HepG2 (cell line): ENCODE measurements around the gene EPHX1. TPM values are rescaled to one million over a fixed set of nuclear protein-coding genes. Genes with fewer than 3 reads are reported as not detected.

ENCODE experiments used
- CTCF ChIP-seq: sonication (generic); formaldehyde crosslinking; IDR thresholded peaks from 2 replicates; pipeline ENCODE4 v1.5.0; 2020; ENCODE audit warnings: mild to moderate bottlenecking, missing genetic modification reagents, moderate library complexity
- DBP ChIP-seq: sonication (generic); formaldehyde crosslinking; IDR thresholded peaks from 2 replicates; pipeline ENCODE4 v1.4.0; 2020; ENCODE audit warnings: missing genetic modification reagents; ENCODE audit errors: not compliant biosample characterization
- ELF4 ChIP-seq: sonication (generic); formaldehyde crosslinking; IDR thresholded peaks from 2 replicates; pipeline ENCODE4 v1.5.0; 2020; ENCODE audit warnings: missing genetic modification reagents, mild to moderate bottlenecking, moderate library complexity, borderline replicate concordance
- GFI1 ChIP-seq: sonication (generic); formaldehyde crosslinking; IDR thresholded peaks from 2 replicates; pipeline ENCODE4 v1.5.0; 2020; ENCODE audit warnings: missing genetic modification reagents, mild to moderate bottlenecking, borderline replicate concordance
- HNF4A ChIP-seq: sonication (generic); formaldehyde crosslinking; IDR thresholded peaks from 2 replicates; pipeline ENCODE4 v1.4.0; 2020; ENCODE audit warnings: missing genetic modification reagents
- JDP2 ChIP-seq: sonication (generic); formaldehyde crosslinking; IDR thresholded peaks from 2 replicates; pipeline ENCODE4 v1.8.1; 2022; ENCODE audit warnings: missing genetic modification reagents, borderline replicate concordance
- NFKB2 ChIP-seq: sonication (generic); formaldehyde crosslinking; IDR thresholded peaks from 2 replicates; pipeline ENCODE4 v1.4.0; 2020; ENCODE audit warnings: missing genetic modification reagents, borderline replicate concordance
- NPAS2 ChIP-seq: sonication (generic); formaldehyde crosslinking; IDR thresholded peaks from 2 replicates; pipeline ENCODE4 v1.8.0; 2022; ENCODE audit warnings: mild to moderate bottlenecking, missing genetic modification reagents, borderline replicate concordance
- SNAPC2 ChIP-seq: sonication (generic); formaldehyde crosslinking; IDR thresholded peaks from 2 replicates; pipeline ENCODE4 v1.8.1; 2022; ENCODE audit warnings: mild to moderate bottlenecking, missing genetic modification reagents
- ZBTB3 ChIP-seq: sonication (generic); formaldehyde crosslinking; IDR thresholded peaks from 2 replicates; pipeline ENCODE4 v1.4.0; 2020; ENCODE audit warnings: low read depth, mild to moderate bottlenecking, moderate library complexity, missing genetic modification reagents, borderline replicate concordance
- ZFP37 ChIP-seq: sonication (generic); formaldehyde crosslinking; IDR thresholded peaks from 2 replicates; pipeline ENCODE4 v1.4.0; 2020; ENCODE audit warnings: missing genetic modification reagents, borderline replicate concordance
- ZNF142 ChIP-seq: sonication (generic); formaldehyde crosslinking; IDR thresholded peaks from 2 replicates; pipeline ENCODE4 v1.4.0; 2020; ENCODE audit warnings: missing genetic modification reagents
- ZNF331 ChIP-seq: sonication (generic); formaldehyde crosslinking; IDR thresholded peaks from 2 replicates; pipeline ENCODE4 v1.4.0; 2020; ENCODE audit warnings: missing genetic modification reagents
- ZNF510 ChIP-seq: sonication (generic); formaldehyde crosslinking; IDR thresholded peaks from 2 replicates; pipeline ENCODE4 v1.4.0; 2020; ENCODE audit warnings: low read depth, mild to moderate bottlenecking, missing genetic modification reagents
- ZNF530 ChIP-seq: sonication (generic); formaldehyde crosslinking; IDR thresholded peaks from 2 replicates; pipeline ENCODE4 v1.5.0; 2020; ENCODE audit warnings: low read depth, mild to moderate bottlenecking, missing genetic modification reagents
- ZNF639 ChIP-seq: conservative IDR thresholded peaks from 2 replicates; pipeline ENCODE4 v1.6.1; 2018; ENCODE audit warnings: missing genetic modification reagents
- ZNF704 ChIP-seq: sonication (generic); formaldehyde crosslinking; IDR thresholded peaks from 2 replicates; pipeline ENCODE4 v1.8.1; 2023; ENCODE audit warnings: mild to moderate bottlenecking, inconsistent platforms, moderate library complexity, missing genetic modification reagents, borderline replicate concordance
- polyA plus RNA-seq, 8 experiments: library from polyadenylated mRNA; depleted of rRNA in 3 of 8; stranded (reverse) in 7 of 8; unstranded in 1 of 8; fragments of >200 nt; fragmentation: Illumina TruSeq in 4 of 8; extraction: Trizol in 4 of 8; gene quantifications; 2 replicates each; pipeline versions ENCODE4 v1.2.1 to v1.2.3, GENCODE V29; 2011 to 2016; ENCODE audit warnings: low read depth in 4 of 8, missing spikeins in 1 of 8, mixed read lengths in 1 of 8; ENCODE audit not compliant: insufficient read depth in 1 of 8
- total RNA-seq, 5 experiments: library from RNA; depleted of rRNA; stranded (reverse); fragments of >200 nt; fragmentation: Illumina TruSeq; extraction: Trizol; gene quantifications; 2 replicates each; pipeline ENCODE4 v1.2.3, GENCODE V29; 2016; ENCODE audit warnings: low read depth in 1 of 5

The EPHX1 gene
- total and polyA plus RNA-seq, 2 of the 13 experiments (the other 11 are each of a cell fraction or from before 2014, with no cell fraction given): 27.7 to 36.5 TPM

GRCh38 chr1:225825078-225825477 lies 15.2 kb downstream of the EPHX1 start (continued):
- TF ChIP-seq ZNF704 (CRISPR knock-in tag): no peak
- peak; percentile 96 for TF ChIP-seq HNF4A (CRISPR knock-in tag)
- TF ChIP-seq CTCF (CRISPR knock-in tag): no peak
- TF ChIP-seq ELF4 (CRISPR knock-in tag): no peak
- TF ChIP-seq ZFP37 (CRISPR knock-in tag): no peak
- no peak for TF ChIP-seq ZNF639 (CRISPR knock-in tag)
- TF ChIP-seq GFI1 (CRISPR knock-in tag): peak; percentile 32; the same call in 1 of the 2 replicates
- no peak for TF ChIP-seq ZBTB3 (CRISPR knock-in tag)
- TF ChIP-seq ZNF530: no peak
- TF ChIP-seq NFKB2 (CRISPR knock-in tag): peak; percentile 52; the same call in 1 of the 2 replicates
- TF ChIP-seq SNAPC2: no peak
- TF ChIP-seq JDP2 (CRISPR knock-in tag): no peak; the same call in 1 of the 2 replicates
- TF ChIP-seq ZNF510 (CRISPR knock-in tag): no peak
- peak; percentile 76; the same call in 1 of the 2 replicates for TF ChIP-seq ZNF331
- TF ChIP-seq NPAS2 (CRISPR knock-in tag): no peak
- no peak for TF ChIP-seq DBP
- TF ChIP-seq ZNF142 (CRISPR knock-in tag): no peak
